Gastroesophageal sphincter (tissue), 4 donors: Measurements from ENCODE around the gene DLL1. TPM values are rescaled to one million over a fixed set of nuclear protein-coding genes. Genes with fewer than 3 reads are reported as not detected.
"Not testable (repeated sequence)": the region's sequence is repeated elsewhere in the genome, so short reads cannot be mapped to it uniquely, and the experiment has no call there.

Experiments
- ATAC-seq: fragments of 150-250 bp; one replicate; pipeline ENCODE4 v1.9.1; 2016; ENCODE audit warnings: mild to moderate bottlenecking, moderate library complexity
- H3K27ac ChIP-seq, 4 donors: fragments of 200-600 bp; sonication (generic) in 3 of 4; 1 replicate in 3 of 4; 2 replicates in 1 of 4; pipeline ENCODE4 v1.5.1; 2016 to 2019
- H3K27me3 ChIP-seq: fragments of 200-600 bp; sonication (generic); one replicate; pipeline ENCODE4 v1.5.1; 2019
- H3K36me3 ChIP-seq, 2 donors: fragments of 200-600 bp; sonication (generic); one replicate each; pipeline ENCODE4 v1.5.1; 2019; ENCODE audit warnings: control low read depth in 1 of 2
- H3K4me1 ChIP-seq, 3 donors: fragments of 200-600 bp; sonication (generic); 1 replicate in 2 of 3; 2 replicates in 1 of 3; pipeline ENCODE4 v1.5.1; 2016 to 2019; ENCODE audit warnings: control low read depth in 2 of 3
- H3K4me3 ChIP-seq, 2 donors: fragments of 200-600 bp; sonication (generic); one replicate each; pipeline ENCODE4 v1.5.1; 2019; ENCODE audit warnings: mild to moderate bottlenecking in 1 of 2, moderate library complexity in 1 of 2
- H3K9me3 ChIP-seq, 3 donors: fragments of 200-600 bp; sonication (generic); one replicate each; pipeline ENCODE4 v1.5.1; 2017 to 2019; ENCODE audit warnings: control low read depth in 2 of 3
- EP300 ChIP-seq: sonication (generic); formaldehyde crosslinking; IDR thresholded peaks from one replicate; pipeline ENCODE4 v1.6.1; 2017; ENCODE audit warnings: antibody characterized with exemption, mild to moderate bottlenecking
- POLR2A ChIP-seq, 2 donors: fragments of 450-650 bp; IDR thresholded peaks; one replicate each; pipeline ENCODE4 v1.6.1; 2017; ENCODE audit warnings: antibody characterized with exemption in 2 of 2, mild to moderate bottlenecking in 2 of 2, moderate library complexity in 1 of 2
- POLR2AphosphoS5 ChIP-seq: sonication (generic); formaldehyde crosslinking; IDR thresholded peaks from one replicate; pipeline ENCODE4 v1.6.1; 2017; ENCODE audit warnings: antibody characterized with exemption
- WGBS, 2 donors: methylation state at CpG; one replicate each; pipeline ENCODE4 v1.1.5; 2018; ENCODE audit warnings: low coverage in 1 of 2; 5-methylcytosine and 5-hydroxymethylcytosine counted together
- total RNA-seq, 4 donors: library from RNA; depleted of rRNA; stranded (reverse); fragments of >200 nt; gene quantifications; one replicate each; pipeline ENCODE4 v1.1.0, GENCODE V29; 2016
- TF ChIP-seq, protein P1 (sequence below), 4 experiments: fragments of 200-600 bp in 2 of 4; fragments of 450-650 bp in 2 of 4; sonication (generic) in 1 of 4; IDR thresholded peaks; one replicate each; pipeline ENCODE4 v1.5.1; 2017 to 2019; ENCODE audit warnings: antibody characterized with exemption in 4 of 4, mild to moderate bottlenecking in 2 of 4, moderate library complexity in 2 of 4

The DLL1 gene, protein sequence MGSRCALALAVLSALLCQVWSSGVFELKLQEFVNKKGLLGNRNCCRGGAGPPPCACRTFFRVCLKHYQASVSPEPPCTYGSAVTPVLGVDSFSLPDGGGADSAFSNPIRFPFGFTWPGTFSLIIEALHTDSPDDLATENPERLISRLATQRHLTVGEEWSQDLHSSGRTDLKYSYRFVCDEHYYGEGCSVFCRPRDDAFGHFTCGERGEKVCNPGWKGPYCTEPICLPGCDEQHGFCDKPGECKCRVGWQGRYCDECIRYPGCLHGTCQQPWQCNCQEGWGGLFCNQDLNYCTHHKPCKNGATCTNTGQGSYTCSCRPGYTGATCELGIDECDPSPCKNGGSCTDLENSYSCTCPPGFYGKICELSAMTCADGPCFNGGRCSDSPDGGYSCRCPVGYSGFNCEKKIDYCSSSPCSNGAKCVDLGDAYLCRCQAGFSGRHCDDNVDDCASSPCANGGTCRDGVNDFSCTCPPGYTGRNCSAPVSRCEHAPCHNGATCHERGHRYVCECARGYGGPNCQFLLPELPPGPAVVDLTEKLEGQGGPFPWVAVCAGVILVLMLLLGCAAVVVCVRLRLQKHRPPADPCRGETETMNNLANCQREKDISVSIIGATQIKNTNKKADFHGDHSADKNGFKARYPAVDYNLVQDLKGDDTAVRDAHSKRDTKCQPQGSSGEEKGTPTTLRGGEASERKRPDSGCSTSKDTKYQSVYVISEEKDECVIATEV
- 10 to 100 TPM in 1 of 4 donors, 1 to 10 TPM in 3; 5.3 to 11.8 (median 6.5) TPM for total RNA-seq

DNA sequence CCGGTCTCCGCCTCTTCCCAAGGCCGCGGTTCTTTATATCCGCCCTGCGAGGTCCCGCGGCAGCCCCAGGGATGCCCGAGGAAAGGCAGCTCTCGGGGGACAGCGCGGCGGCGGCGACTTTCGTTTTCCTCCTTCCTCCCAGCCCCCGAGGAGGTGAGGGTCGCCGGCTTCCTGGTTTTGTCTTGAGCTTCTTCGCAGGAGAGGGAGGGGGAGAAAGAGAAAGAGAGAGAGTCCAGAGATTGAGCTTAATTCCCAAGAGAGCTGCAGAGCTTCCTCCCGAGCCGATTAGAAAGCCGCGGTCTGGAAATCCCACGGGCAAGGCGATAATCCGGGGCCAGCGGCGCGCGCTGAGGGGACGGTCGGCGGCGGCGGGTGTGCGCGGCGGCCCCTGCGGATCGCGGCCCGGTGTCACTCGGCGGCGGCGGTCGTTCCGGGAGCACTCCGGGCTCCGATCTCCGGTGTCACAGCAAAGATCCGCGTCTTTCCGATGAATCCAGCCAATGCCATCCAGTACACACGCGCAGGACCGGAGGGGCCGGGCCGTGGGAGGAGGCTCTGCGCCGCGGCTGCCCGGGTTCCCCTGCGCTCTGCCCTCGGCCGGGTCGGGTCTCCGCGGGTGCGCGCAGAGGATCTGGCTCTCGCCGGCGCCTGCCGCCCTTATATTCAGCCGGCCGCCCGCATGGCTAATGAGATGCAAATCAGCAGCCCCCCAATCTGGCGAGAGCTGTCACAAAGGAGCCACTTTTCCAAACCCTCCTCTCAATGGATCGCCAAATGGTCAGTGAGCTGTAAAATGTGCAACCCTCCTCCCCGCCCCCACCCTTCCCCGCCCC, at the start of gene DLL1:
TSS of gene DLL1 (minus strand) at position 783 of the 833 bp plus-strand sequence. CDS start 939 bp downstream, outside the sequence.
- TF ChIP-seq POLR2A (IDR thresholded peaks at IDR 0.05) (peak in 1 of 2 donors; percentile 48), POLR2AphosphoS5 (no peak), EP300 (no peak)
- TF ChIP-seq, protein P1, sequence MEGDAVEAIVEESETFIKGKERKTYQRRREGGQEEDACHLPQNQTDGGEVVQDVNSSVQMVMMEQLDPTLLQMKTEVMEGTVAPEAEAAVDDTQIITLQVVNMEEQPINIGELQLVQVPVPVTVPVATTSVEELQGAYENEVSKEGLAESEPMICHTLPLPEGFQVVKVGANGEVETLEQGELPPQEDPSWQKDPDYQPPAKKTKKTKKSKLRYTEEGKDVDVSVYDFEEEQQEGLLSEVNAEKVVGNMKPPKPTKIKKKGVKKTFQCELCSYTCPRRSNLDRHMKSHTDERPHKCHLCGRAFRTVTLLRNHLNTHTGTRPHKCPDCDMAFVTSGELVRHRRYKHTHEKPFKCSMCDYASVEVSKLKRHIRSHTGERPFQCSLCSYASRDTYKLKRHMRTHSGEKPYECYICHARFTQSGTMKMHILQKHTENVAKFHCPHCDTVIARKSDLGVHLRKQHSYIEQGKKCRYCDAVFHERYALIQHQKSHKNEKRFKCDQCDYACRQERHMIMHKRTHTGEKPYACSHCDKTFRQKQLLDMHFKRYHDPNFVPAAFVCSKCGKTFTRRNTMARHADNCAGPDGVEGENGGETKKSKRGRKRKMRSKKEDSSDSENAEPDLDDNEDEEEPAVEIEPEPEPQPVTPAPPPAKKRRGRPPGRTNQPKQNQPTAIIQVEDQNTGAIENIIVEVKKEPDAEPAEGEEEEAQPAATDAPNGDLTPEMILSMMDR (IDR thresholded peaks at IDR 0.05) = no peak
- no peaks in the 10 kb centered on the region for H3K9me3 ChIP-seq
- peaks cover 4 to 85% (median 32%) of the 10 kb centered on the region in 3 donors for H3K4me1 ChIP-seq
- peak within 1 kb of the TSS; percentile 62 to 63 for H3K4me3 ChIP-seq
- peaks cover 89% of the 10 kb centered on the region for H3K27me3 ChIP-seq
- ATAC-seq = peak; percentile 37
- peaks cover 0 to 8% of the 10 kb centered on the region in 2 donors for H3K36me3 ChIP-seq
- WGBS, 2 donors = 0% methylated on average over 2 of the region's 83 CpGs; no CpG with 5 or more reads in 1 of the 2 donors
- peak within 1 kb of the TSS in 3 of 4 donors; percentile 72 to 79 (median 74) for H3K27ac ChIP-seq

DNA sequence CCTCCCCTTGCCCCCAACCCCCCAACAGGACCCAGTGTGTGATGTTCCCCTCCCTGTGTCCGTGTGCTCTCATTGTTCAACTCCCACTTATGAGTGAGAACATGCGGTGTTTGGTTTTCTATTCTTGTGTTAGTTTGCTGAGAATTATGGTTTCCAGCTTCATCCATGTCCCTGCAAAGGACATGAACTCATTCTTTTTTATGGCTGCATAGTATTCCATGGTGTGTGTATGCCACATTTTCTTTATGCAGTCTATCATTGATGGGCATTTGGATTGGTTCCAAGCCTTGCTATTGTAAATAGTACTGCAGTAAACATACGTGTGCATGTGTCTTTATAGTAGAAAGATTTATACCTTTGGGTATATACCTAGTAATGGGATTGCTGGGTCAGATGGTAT, 44.3 kb upstream of the DLL1 start:
- not testable (repeated sequence) for H3K4me1 ChIP-seq, H3K27me3 ChIP-seq, H3K9me3 ChIP-seq, ATAC-seq, H3K4me3 ChIP-seq, H3K27ac ChIP-seq
- H3K36me3 ChIP-seq = peaks cover 0 to 59% of the 10 kb centered on the region in 2 donors
- 92 to 100% methylated on average over 1 to 3 of the region's 3 CpGs for WGBS, 2 donors

DNA sequence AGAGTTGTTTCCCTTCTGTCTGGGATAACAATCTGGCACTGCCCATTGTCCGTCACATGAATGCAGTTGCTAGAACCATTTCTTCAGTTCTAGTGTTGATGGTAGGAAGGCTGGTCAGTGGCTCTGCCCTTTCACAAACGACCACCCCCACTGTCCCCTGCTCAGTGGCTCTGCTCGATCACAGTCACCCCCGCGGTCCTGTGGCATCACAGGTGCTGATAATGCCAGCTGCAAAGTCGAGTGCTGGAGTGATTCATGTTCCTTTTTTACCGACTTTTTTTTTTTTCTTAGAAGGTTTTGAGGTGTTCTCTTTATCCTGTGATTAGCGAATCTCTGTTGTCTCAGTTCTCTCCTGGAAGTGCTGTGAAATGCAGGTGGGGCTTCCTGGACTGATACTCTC, 38.4 kb upstream of the DLL1 start:
- WGBS, 2 donors = 80 to 87% methylated on average over 3 to 6 of the region's 8 CpGs
- H3K4me3 ChIP-seq = no peak overlapping the region
- H3K36me3 ChIP-seq = peaks cover 0 to 99% of the 10 kb centered on the region in 2 donors
- ATAC-seq = no peak
- H3K4me1 ChIP-seq = no peaks in the 10 kb centered on the region
- no peaks in the 10 kb centered on the region for H3K9me3 ChIP-seq
- no peaks in the 10 kb centered on the region for H3K27me3 ChIP-seq
- TF ChIP-seq, protein P1 (IDR thresholded peaks at IDR 0.05) = no peak
- TF ChIP-seq EP300 (no peak), POLR2AphosphoS5 (no peak), POLR2A (IDR thresholded peaks at IDR 0.05) (no peak)
- H3K27ac ChIP-seq = no peak overlapping the region

DNA sequence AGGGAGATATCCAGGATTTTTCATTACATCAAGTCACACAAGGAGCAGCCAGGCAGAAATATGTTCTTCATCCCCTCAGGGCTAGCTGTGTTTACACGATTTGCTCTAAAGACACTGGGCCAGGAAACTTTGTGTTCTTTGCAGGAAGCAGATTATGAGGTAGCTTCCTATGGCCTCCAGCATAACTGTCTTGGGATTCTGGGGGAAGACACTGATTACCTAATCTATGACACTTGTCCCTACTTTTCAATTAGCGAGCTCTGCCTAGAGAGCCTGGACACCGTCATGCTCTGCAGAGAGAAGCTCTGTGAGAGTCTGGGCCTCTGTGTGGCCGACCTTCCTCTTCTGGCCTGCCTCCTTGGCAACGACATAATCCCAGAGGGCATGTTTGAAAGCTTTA, 26.8 kb upstream of the DLL1 start:
- 50 to 67% methylated on average over 1 to 5 of the region's 5 CpGs for WGBS, 2 donors
- no peaks in the 10 kb centered on the region for H3K27me3 ChIP-seq
- peaks cover 0 to 18% (median 3%) of the 10 kb centered on the region in 3 donors for H3K4me1 ChIP-seq
- TF ChIP-seq POLR2A (IDR thresholded peaks at IDR 0.05) = no peak
- TF ChIP-seq, protein P1 (IDR thresholded peaks at IDR 0.05) = no peak
- TF ChIP-seq EP300 = no peak
- no peak for TF ChIP-seq POLR2AphosphoS5
- peak overlapping the region in 1 of 4 donors; percentile 3 for H3K27ac ChIP-seq
- peaks cover 0 to 50% of the 10 kb centered on the region in 2 donors for H3K36me3 ChIP-seq
- no peak for ATAC-seq
- H3K9me3 ChIP-seq = no peaks in the 10 kb centered on the region
- no peak overlapping the region for H3K4me3 ChIP-seq

DNA sequence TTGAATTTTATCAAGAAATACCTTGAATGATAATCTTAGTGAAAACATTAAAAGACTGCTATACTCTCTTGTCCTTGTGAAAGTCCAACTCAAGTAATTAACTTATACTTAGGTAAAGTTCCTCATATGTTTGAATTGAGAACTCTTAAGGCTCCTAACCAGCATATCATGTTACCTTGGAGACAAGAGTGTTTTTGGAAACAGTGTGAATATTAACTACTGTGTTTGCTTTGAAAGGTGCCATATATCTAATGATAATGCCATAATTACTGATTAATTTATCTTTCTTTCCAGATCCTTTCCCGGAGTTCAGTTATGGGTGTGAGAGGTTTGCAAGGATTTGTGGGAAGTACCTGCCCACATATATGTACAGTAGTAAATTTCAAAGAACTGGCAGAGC, 26.2 kb upstream of the DLL1 start:
- Histone ChIP-seq H3K27ac (no peak overlapping the region), H3K9me3 (no peaks in the 10 kb centered on the region), H3K36me3 (peaks cover 0 to 44% of the 10 kb centered on the region in 2 donors), H3K4me1 (peaks cover 0 to 18% (median 3%) of the 10 kb centered on the region in 3 donors), H3K4me3 (no peak overlapping the region), H3K27me3 (no peaks in the 10 kb centered on the region)
- ATAC-seq = no peak
- TF ChIP-seq, protein P1 (IDR thresholded peaks at IDR 0.05) = no peak
- TF ChIP-seq POLR2A (IDR thresholded peaks at IDR 0.05) (no peak), POLR2AphosphoS5 (no peak), EP300 (no peak)
- 25 to 54% methylated on average over 1 of the region's 1 CpG for WGBS, 2 donors
